A673 (cell line): ENCODE results near the gene UNC45B. TPM values are rescaled to one million over a fixed set of nuclear protein-coding genes. Genes with fewer than 3 reads are reported as not detected.
"Not testable (repeated sequence)": the region's sequence is repeated elsewhere in the genome, so short reads cannot be mapped to it uniquely, and the experiment has no call there.

ENCODE experiments used
- BruUV-seq: library from RNA; stranded (reverse); fragments of 400-500 nt; replicated peaks from 2 replicates; lab custom pipeline; 2021; lab: Mats Ljungman, UMichigan
- CTCF ChIA-PET: fragments of 300-600 bp; sonication (Branson Sonifier 250); formaldehyde crosslinking; loops from one replicate; lab custom pipeline; 2022; ENCODE audit warnings: antibody characterized with exemption; lab: Charles Lee
- POLR2A ChIA-PET: fragments of 300-600 bp; sonication (Branson Sonifier 250); formaldehyde crosslinking; loops from one replicate; lab custom pipeline; 2022; ENCODE audit warnings: antibody characterized with exemption; ENCODE audit not compliant: low non-redundant PET; lab: Charles Lee
- DNase-seq: peaks from one replicate; pipeline ENCODE4 v3.0.0-alpha.2; 2015; ENCODE audit warnings: low spot score
- H3K27ac ChIP-seq: fragments of 200-600 bp; sonication (generic); 2 replicates; pipeline ENCODE4 v1.5.1; 2016; ENCODE audit warnings: mixed run types, low read depth, mild to moderate bottlenecking, mixed read lengths, antibody characterized with exemption, low read length; ENCODE audit not compliant: poor library complexity, severe bottlenecking
- H3K27me3 ChIP-seq: fragments of 200-600 bp; sonication (generic); replicated peaks from 2 replicates; pipeline ENCODE4 v1.6.1; 2017; ENCODE audit warnings: mixed run types, low read depth, mild to moderate bottlenecking, mixed read lengths, antibody characterized with exemption, low read length; ENCODE audit not compliant: insufficient read depth, poor library complexity
- H3K36me3 ChIP-seq: fragments of 200-600 bp; sonication (generic); 2 replicates; pipeline ENCODE4 v1.6.1; 2016; ENCODE audit warnings: mixed run types, mild to moderate bottlenecking, mixed read lengths, antibody characterized with exemption, low read length; ENCODE audit not compliant: insufficient read depth, poor library complexity, severe bottlenecking
- H3K4me1 ChIP-seq: fragments of 200-600 bp; sonication (generic); 2 replicates; pipeline ENCODE4 v1.6.1; 2017; ENCODE audit warnings: mixed run types, mild to moderate bottlenecking, mixed read lengths, antibody characterized with exemption, low read length; ENCODE audit not compliant: insufficient read depth, poor library complexity, severe bottlenecking
- H3K4me3 ChIP-seq: fragments of 200-600 bp; sonication (generic); 2 replicates; pipeline ENCODE4 v1.5.1; 2016; ENCODE audit warnings: low read depth, mixed run types, mild to moderate bottlenecking, mixed read lengths, low read length; ENCODE audit not compliant: poor library complexity, severe bottlenecking
- H3K9me3 ChIP-seq: fragments of 200-600 bp; sonication (generic); 2 replicates; pipeline ENCODE4 v1.6.1; 2016; ENCODE audit warnings: mixed run types, low read depth, mild to moderate bottlenecking, mixed read lengths, antibody characterized with exemption, low read length; ENCODE audit not compliant: poor library complexity, severe bottlenecking
- EZH2 ChIP-seq: fragments of 200-600 bp; sonication (generic); IDR thresholded peaks from 2 replicates; pipeline ENCODE4 v1.6.1; 2017; ENCODE audit warnings: borderline replicate concordance, low read depth, mild to moderate bottlenecking, mixed read lengths, antibody characterized with exemption, low read length; ENCODE audit not compliant: poor library complexity, severe bottlenecking
- intact Hi-C: fragments of 100-400 bp; cut with micrococcal nuclease; formaldehyde crosslinking; loops from one replicate; pipeline ENCODE4 v1.10.0; 2022; ENCODE audit not compliant: unreplicated experiment
- total RNA-seq: library from RNA; stranded (reverse); gene quantifications from 2 replicates; pipeline ENCODE4 v1.2.3, GENCODE V29; 2021
- TF ChIP-seq, protein P1 (sequence below): fragments of 300-800, 200-600 bp; sonication (generic); conservative IDR thresholded peaks from 2 replicates; pipeline ENCODE4 v1.5.1; 2017; ENCODE audit warnings: low read depth, mild to moderate bottlenecking, antibody characterized with exemption, low read length, moderate library complexity, mixed read lengths

UNC45B gene
- total RNA-seq, 1 experiment from 2014 or later, result not detected

DNA sequence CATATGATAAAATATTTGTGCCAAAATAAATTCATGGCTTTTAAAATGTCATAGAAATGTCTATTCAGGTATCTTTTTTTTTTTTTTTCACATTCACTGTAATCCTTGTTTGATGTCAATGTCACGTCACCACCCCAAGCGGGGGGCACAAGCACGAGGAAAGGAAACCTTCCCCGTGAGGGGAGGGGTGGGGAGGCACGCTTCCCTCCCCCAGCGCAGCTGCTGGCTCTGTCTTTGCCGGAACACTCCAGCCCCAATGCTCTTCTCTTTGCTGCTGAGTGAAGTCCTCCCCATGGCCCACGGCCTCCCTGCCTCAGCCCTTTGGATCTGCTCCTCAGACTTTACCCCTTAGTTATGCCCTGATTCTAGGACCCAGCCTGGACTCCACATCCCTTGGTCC lies 45.1 kb downstream of the UNC45B start:
- no peak overlapping the region for H3K4me3 ChIP-seq
- no peaks in the 10 kb centered on the region for H3K27me3 ChIP-seq
- H3K27ac ChIP-seq, result no peak overlapping the region
- POLR2A ChIA-PET, result no interaction called here
- CTCF ChIA-PET, result no interaction called here
- H3K36me3 ChIP-seq, result no peaks in the 10 kb centered on the region
- H3K4me1 ChIP-seq, result no peaks in the 10 kb centered on the region
- no TSS peak for BruUV-seq
- TF ChIP-seq, protein P1, sequence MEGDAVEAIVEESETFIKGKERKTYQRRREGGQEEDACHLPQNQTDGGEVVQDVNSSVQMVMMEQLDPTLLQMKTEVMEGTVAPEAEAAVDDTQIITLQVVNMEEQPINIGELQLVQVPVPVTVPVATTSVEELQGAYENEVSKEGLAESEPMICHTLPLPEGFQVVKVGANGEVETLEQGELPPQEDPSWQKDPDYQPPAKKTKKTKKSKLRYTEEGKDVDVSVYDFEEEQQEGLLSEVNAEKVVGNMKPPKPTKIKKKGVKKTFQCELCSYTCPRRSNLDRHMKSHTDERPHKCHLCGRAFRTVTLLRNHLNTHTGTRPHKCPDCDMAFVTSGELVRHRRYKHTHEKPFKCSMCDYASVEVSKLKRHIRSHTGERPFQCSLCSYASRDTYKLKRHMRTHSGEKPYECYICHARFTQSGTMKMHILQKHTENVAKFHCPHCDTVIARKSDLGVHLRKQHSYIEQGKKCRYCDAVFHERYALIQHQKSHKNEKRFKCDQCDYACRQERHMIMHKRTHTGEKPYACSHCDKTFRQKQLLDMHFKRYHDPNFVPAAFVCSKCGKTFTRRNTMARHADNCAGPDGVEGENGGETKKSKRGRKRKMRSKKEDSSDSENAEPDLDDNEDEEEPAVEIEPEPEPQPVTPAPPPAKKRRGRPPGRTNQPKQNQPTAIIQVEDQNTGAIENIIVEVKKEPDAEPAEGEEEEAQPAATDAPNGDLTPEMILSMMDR, result no peak
- TF ChIP-seq EZH2, result no peak
- DNase-seq, result no peak
- intact Hi-C loops, result no loop called here
- H3K9me3 ChIP-seq, result no peaks in the 10 kb centered on the region

DNA sequence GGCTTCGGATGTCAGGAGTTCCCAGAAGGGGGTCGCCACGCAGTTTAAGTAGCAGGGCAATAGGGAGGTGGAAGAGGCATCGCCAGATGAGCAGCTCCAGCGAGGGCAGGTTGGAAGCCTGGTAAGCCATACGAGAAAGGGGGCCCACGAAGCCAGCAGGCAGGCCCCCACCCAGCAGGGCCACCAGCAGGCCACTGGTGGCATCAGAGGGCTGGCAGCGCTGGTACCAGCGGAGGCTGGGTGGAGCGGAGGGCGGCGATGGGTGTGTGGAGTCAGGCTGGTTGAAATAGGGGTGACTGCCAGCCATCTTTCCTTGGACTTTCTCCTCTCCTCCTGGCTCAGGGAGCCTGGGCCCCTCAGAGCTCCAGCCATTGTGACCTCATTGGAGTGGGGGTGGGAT lies 46.4 kb downstream of the UNC45B start, which contains the start of gene SLC35G3:
Gene SLC35G3 (minus strand): TSS at position 393 of the 400 bp plus-strand sequence. CDS start 86 bp downstream, at position 307.
- POLR2A ChIA-PET, H3K36me3 ChIP-seq, H3K9me3 ChIP-seq, H3K27me3 ChIP-seq, H3K4me3 ChIP-seq, H3K27ac ChIP-seq, CTCF ChIA-PET, intact Hi-C loops, H3K4me1 ChIP-seq, DNase-seq, BruUV-seq: not testable (repeated sequence)

GRCh38 chr17:35195062-35195461 lies 47.4 kb downstream of the UNC45B start:
- H3K36me3 ChIP-seq, CTCF ChIA-PET, POLR2A ChIA-PET, intact Hi-C loops, DNase-seq, H3K9me3 ChIP-seq, H3K27me3 ChIP-seq, H3K27ac ChIP-seq, H3K4me1 ChIP-seq, H3K4me3 ChIP-seq, BruUV-seq: not testable (repeated sequence)

DNA sequence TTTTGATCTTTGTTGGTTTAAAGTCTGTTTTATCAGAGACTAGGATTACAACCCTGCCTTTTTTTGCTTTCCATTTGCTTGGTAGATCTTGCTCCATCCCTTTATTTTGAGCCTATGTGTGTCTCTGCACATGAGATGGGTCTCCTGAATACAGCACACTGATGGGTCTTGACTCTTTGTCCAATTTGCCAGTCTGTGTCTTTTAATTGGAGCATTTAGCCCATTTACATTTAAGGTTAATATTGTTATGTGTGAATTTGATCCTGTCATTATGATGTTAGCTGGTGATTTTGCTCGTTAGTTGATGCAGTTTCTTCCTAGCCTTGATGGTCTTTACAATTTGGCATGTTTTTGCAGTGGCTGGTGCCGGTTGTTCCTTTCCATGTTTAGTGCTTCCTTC lies 55.0 kb downstream of the UNC45B start:
- BruUV-seq, H3K27ac ChIP-seq, H3K36me3 ChIP-seq, POLR2A ChIA-PET, CTCF ChIA-PET, H3K9me3 ChIP-seq, DNase-seq, H3K4me1 ChIP-seq, intact Hi-C loops, H3K4me3 ChIP-seq, H3K27me3 ChIP-seq: not testable (repeated sequence)

DNA sequence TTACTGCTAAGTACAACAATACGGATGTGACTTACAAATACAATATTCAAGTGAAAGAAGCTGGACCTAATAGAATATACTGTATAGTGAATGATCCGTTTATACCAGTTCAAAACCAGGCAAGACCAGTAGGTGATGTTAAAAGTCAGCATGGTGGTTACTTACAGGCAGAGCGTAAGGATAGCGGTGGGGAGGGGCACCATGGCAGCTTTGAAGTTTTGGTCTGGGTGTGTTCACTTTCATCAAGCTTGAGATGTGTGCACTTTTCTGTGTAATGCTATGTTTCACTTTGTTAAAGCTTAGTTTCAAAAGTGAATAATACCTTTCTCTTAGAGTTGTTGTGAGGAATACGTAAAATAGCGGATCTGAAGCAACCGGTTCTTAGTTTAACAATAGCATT lies 63.1 kb downstream of the UNC45B start:
- CTCF ChIA-PET, result no interaction called here

More for the DNA sequence above, 63.1 kb downstream of the UNC45B start:
- Histone ChIP-seq H3K36me3 (no peaks in the 10 kb centered on the region), H3K4me3 (no peak overlapping the region), H3K27ac (no peak overlapping the region), H3K4me1 (no peaks in the 10 kb centered on the region), H3K9me3 (no peaks in the 10 kb centered on the region), H3K27me3 (no peaks in the 10 kb centered on the region)
- no peak for DNase-seq
- TF ChIP-seq EZH2, result no peak
- TF ChIP-seq, protein P1, result no peak
- no TSS peak for BruUV-seq
- intact Hi-C loops, result no loop called here
- POLR2A ChIA-PET, result no interaction called here
